ENCODE results near the gene RASAL1.
A peak's percentile ranks its signal among the peaks of the same experiment; 100 is the strongest.

The RASAL1 gene, protein sequence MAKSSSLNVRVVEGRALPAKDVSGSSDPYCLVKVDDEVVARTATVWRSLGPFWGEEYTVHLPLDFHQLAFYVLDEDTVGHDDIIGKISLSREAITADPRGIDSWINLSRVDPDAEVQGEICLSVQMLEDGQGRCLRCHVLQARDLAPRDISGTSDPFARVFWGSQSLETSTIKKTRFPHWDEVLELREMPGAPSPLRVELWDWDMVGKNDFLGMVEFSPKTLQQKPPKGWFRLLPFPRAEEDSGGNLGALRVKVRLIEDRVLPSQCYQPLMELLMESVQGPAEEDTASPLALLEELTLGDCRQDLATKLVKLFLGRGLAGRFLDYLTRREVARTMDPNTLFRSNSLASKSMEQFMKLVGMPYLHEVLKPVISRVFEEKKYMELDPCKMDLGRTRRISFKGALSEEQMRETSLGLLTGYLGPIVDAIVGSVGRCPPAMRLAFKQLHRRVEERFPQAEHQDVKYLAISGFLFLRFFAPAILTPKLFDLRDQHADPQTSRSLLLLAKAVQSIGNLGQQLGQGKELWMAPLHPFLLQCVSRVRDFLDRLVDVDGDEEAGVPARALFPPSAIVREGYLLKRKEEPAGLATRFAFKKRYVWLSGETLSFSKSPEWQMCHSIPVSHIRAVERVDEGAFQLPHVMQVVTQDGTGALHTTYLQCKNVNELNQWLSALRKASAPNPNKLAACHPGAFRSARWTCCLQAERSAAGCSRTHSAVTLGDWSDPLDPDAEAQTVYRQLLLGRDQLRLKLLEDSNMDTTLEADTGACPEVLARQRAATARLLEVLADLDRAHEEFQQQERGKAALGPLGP

DNA sequence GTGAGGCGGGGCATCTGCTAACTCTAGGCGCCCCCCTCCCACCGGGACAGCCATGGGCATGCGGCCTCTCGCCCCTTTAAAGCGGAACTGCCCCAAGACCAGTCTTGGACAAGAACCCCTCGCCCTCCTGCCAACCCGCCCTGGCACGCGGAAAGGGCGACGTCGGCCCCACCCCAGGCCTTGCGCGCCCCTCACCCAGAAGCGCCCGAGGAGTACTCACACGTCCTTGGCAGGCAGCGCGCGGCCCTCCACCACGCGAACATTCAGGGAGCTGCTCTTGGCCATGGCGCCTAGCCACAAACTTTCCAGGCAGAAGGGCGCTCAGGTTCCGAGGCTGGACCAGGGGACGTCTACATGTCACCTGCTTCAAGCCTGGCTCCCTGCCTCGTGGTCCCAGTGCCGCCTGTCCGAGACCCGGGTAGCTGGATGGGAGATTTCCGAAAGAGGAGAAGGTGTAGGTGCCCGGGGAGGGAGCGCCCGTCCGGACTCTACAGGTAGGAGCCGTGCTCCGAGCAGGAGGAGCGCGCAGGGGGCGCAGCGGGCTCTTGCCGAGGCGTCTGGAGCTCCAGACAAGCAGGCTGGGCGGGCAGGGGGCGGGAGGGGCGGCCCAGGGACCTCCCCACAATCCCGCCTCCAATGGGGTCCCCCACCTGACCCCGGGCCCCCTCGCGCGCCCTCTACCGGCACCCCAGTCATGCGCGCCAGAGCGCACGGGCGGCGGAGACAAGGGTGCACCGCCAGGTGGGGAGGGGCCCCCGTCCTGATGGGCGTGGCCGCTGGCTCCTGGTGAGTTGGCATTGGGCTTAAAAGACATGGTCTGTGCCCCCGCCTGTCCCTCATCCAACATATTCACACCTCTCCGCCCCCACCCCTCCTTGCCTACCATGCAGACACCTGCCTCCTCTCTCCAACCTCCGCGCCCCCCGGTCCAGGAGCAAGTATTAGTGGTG, at the start of gene RASAL1:
Gene RASAL1, minus strand, starts transcription at position 584 of the 950 bp plus-strand sequence. Its CDS starts 299 bp downstream, at position 285.
- DNase-seq = peak; percentile 90

DNA sequence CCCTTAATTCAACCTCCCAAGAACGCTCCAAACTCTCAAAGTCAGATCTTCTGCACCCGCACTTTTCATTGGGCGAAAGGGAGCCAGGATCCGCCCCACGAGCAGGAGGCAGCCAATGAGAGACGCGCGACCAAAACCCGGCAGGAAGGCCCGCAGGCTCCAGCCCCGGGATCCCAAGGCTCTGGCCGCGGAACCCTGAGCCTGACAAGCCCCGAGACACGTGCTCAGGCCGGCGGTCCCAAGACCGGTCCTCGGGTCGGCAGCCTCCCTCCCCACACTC, 49.3 kb upstream of the RASAL1 start:
- DNase-seq = peak; percentile 94

DNA sequence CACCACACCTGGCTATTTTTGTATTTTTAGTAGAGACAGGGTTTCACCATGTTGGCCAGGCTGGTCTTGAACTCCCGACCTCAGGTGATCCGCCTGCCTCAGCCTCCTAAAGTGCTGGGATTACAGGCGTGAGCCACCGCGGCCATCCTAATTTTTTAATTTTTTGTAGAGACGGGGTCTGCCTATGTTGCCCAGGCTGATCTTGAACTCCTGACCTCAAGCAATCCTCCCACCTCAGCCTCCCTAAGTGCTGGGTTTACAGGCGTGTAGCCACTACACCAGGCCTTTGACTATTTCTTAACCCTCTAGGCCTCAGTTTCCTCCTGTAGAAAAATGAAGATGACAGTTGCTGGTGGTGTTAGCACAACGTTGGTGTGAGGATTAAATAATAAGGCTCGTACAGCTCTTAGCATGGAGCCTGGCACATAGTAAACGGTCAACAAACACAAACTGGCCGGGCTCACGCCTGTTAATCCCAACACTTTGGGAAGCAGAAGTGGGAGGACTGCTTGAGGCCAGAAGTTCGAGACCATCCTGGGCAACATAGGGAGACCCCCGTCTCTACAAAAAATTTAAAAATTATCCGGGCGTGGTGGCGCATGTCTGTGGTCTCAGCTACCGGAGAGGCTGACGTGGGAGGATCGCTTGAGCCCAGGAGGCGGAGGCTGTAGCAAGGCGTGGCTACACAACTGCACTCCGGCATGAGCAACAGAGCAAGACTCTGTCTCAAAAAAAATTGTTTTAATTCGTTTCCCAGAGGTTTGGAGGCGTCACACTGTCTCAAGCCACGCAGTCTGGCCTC, 48.7 kb upstream of the RASAL1 start:
- DNase-seq = peak; percentile 94

- DNase-seq = no peak
These were observed 47.5 kb upstream of the RASAL1 start for GRCh38 chr12:113183030-113183589.

DNA sequence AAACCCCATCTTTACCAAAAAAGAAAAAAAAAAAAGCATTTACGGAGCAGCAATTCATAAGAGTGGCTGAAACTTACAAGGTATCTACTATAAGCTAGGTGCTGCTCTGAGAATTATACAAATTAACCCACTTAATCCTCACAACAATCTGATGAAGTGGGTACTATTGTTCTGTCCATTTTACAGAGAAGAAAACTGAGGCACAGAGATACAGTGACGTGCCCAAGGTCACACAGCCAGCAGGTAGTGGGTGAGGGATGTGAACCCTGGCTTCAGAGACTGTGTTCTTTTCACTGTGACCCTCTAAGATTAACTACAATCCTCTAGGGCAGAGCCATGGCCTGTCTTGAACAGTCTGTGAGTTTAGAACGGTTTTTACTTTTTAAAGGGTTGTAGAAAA, 46.4 kb upstream of the RASAL1 start:
- DNase-seq = no peak

DNA sequence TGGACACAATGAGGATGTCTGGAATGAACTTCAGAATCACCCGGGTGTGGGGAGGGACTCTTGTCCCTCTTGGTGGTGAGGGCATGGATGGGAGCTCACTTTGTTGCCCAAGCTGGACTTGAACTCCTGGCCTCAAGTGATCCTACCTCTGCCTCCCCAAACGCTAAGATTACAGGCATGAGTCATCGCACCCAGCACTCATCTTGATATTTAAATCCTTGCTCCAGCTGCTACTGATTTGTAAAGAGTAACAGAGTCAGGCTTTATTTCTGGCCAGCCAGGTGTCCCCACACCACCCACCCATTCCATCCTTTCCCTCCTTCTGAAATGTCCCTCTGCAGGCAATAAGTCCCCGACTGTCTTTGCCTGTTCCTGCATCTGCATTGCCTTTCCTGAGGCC, 44.8 kb upstream of the RASAL1 start:
- no peak for DNase-seq

GRCh38 chr12:113179023-113179422, 43.5 kb upstream of the RASAL1 start:
- no peak for DNase-seq

DNA sequence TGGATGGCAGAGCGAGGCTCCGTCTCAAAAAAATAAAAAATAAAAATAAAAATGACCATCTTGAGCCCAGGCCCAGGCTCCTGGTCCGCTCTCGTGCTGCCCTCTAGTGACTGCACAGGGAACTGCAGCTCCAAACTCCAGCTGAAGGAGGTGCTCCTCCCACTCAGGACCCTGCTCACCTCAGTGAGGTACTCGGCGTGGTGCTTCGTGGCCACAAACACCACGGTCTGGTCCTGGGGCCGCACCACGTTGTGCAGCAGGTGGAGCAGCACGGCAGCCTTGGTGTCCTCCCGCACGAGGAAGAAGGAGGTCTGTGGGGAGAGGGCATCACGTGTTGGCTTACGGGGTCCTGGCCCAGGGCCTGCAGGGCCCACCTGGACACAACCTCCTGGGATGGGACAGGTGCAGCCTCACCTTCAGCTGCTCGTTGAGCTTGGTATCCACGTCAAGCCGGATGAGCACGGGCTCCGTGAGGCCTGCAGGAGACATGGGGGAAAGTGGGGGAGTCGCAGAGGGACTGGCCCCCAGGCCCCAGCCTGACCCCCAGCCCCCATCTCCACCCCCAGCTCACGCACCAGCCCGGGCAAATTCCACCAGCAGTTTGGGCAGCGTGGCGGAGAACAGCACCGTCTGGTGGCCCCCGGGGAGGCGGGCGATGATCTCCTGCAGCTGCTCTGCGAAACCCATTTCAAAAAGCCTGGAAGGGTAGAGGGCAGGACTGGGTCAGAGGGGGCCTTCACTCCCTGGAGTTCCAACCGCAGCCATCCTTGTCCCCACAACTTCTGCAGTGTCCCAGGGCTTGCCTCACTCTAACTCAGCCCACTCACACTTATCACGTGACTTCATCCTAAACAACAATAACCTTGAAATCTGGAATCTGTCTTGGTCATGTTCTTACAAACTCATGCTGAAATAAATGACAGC, 39.2 kb upstream of the RASAL1 start:
- DNase-seq = peak; percentile 58

GRCh38 chr12:113173081-113173698, 37.6 kb upstream of the RASAL1 start:
- no peak for DNase-seq

GRCh38 chr12:113172185-113172584, 36.6 kb upstream of the RASAL1 start:
- DNase-seq = no peak

DNA sequence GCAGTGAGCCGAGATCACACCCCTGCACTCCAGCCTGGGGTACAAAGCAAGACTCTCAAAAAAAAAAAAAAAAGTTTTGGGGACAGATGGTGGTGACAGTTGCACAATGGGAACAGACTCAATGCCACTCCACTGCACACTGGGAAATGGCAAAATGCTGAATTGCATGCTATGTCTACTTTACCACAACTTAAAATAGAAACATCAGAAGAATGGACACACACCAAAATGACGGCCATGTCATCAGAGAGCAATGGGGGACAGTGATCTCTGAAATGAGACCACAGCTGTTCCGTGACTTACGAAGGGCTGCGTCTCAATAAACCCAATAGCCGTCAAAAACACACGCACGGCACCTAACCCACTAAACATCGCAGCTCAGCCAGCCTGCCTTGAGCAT, 36.0 kb upstream of the RASAL1 start:
- DNase-seq = no peak

GRCh38 chr12:113170926-113171325, 35.4 kb upstream of the RASAL1 start:
- no peak for DNase-seq

DNA sequence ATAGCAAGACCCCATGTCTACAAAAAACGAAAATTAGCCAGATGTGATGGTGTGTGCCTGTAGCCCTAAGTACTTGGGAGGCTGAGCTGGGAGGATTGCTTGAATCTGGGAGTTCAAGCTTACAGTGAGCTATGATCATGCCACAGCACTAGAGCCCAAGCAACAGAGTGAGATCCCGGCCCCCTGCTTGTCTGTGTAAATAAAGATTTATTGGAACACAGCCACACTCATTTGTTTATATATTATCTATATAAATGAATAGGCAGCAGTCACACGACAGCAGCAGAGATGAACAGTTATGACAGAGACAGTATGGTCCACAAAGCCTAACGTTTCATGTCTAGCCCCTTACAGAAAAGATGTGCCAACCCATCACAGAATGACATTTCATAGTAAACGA, 34.9 kb upstream of the RASAL1 start:
- DNase-seq = no peak

GRCh38 chr12:113169697-113170096, 34.1 kb upstream of the RASAL1 start:
- DNase-seq = no peak

GRCh38 chr12:113167868-113168267, 32.3 kb upstream of the RASAL1 start:
- DNase-seq = no peak

DNA sequence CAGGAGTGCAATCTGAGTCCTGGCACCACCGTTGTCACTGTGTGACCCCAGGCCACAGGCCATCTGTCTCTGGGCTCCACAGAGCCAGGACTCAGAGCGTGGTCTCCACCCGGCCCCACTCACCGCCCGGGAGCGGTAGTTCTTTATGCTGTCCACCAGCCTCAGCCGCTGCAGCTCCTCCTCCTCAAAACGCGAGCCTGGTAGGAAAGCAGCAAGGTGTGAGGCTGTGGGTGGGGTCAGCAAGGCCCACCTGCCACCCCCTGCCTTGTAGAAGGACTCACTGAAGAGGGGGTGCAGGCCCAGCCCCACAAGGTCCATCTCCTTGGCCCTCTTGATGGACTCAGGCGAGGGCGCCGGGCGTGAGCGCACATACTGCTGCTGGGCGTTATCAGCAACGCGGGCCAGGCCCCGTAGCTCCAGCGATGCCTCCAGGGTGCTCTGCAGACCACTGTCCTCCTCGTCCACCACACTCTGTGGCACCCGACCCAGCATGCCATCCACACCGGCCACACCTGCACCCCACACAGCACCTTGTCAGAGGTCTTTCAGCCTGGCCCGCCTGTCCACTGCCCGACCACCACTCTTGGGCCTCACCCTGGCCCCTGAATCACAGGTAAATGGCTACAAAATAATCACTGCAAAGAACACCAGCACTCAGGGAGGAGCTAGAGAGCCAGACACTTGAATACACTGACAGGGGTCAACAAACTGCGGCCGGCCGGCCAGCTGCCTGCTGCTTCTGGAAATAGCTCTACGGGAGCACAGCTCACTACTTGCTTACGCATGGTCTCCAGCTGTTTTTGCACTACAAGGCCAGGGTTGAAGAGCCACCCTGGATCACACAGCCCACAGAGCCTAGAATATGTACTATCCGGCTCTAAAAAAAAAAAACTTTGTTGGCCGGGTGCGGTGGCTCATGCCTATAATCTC, 30.2 kb upstream of the RASAL1 start:
- DNase-seq = no peak

GRCh38 chr12:113164014-113164413, 28.5 kb upstream of the RASAL1 start:
- no peak for DNase-seq

GRCh38 chr12:113163030-113163360, 27.4 kb upstream of the RASAL1 start:
- DNase-seq = no peak
